DND-41 (cell line): Measurements from ENCODE around the gene GGN.

Experiments used
- EZH2 ChIP-seq: IDR thresholded peaks from 3 replicates; pipeline ENCODE4 v1.6.1; 2012; ENCODE audit warnings: borderline replicate concordance, low read depth, mild to moderate bottlenecking, moderate library complexity, low read length, inconsistent platforms; ENCODE audit not compliant: severe bottlenecking
- TF ChIP-seq, protein P1 (sequence below): IDR thresholded peaks from 2 replicates; pipeline ENCODE4 v1.5.1; 2012; ENCODE audit warnings: borderline replicate concordance, low read length, moderate library complexity, mild to moderate bottlenecking; ENCODE audit not compliant: poor library complexity, severe bottlenecking; ENCODE audit errors: extremely low read depth

GRCh38 chr19:38401148-38401547 is 13.3 kb upstream of the GGN start:
- TF ChIP-seq, protein P1, sequence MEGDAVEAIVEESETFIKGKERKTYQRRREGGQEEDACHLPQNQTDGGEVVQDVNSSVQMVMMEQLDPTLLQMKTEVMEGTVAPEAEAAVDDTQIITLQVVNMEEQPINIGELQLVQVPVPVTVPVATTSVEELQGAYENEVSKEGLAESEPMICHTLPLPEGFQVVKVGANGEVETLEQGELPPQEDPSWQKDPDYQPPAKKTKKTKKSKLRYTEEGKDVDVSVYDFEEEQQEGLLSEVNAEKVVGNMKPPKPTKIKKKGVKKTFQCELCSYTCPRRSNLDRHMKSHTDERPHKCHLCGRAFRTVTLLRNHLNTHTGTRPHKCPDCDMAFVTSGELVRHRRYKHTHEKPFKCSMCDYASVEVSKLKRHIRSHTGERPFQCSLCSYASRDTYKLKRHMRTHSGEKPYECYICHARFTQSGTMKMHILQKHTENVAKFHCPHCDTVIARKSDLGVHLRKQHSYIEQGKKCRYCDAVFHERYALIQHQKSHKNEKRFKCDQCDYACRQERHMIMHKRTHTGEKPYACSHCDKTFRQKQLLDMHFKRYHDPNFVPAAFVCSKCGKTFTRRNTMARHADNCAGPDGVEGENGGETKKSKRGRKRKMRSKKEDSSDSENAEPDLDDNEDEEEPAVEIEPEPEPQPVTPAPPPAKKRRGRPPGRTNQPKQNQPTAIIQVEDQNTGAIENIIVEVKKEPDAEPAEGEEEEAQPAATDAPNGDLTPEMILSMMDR, result no peak
- no peak for TF ChIP-seq EZH2
